H1 (cell line): ENCODE data around the gene ABCA6. TPM values are rescaled to one million over a fixed set of nuclear protein-coding genes. Genes with fewer than 3 reads are reported as not detected.

Experiments
- CTCF ChIA-PET: fragments of 300-600 bp; sonication (Branson Sonifier 250); formaldehyde crosslinking; loops from one replicate; lab custom pipeline; 2021; ENCODE audit not compliant: partially characterized antibody; lab: Charles Lee
- POLR2A ChIA-PET: fragments of 300-600 bp; sonication (Branson Sonifier 250); formaldehyde crosslinking; loops from one replicate; lab custom pipeline; 2021; ENCODE audit warnings: inconsistent platforms; ENCODE audit not compliant: partially characterized antibody; lab: Charles Lee
- DNase-seq, 2 experiments: peaks; one replicate each; pipeline versions ENCODE4 v3.0.0 to v3.0.0-alpha.2; 2010 to 2022; ENCODE audit warnings: low spot score in 2 of 2, low read depth in 1 of 2, mixed read lengths in 1 of 2
- FAIRE-seq: peaks from 2 replicates; lab custom pipeline; 2011; peaks lifted over from hg19 to GRCh38; lab: Jason Lieb, UNC
- H2AFZ ChIP-seq: 2 replicates; pipeline ENCODE4 v1.8.1; 2012; ENCODE audit warnings: low read length, inconsistent platforms
- H2AK5ac ChIP-seq: 2 replicates; pipeline ENCODE4 v1.6.1; 2013; ENCODE audit warnings: low read depth, low read length
- H2BK120ac ChIP-seq: replicated peaks from 2 replicates; pipeline ENCODE3; 2013; ENCODE audit warnings: low read depth, low read length, inconsistent platforms
- H2BK12ac ChIP-seq: 2 replicates; pipeline ENCODE4 v1.6.1; 2013; ENCODE audit warnings: low read depth, low read length
- H2BK15ac ChIP-seq: 2 replicates; pipeline ENCODE4 v1.6.1; 2013; ENCODE audit warnings: low read length
- H2BK20ac ChIP-seq: 2 replicates; pipeline ENCODE4 v1.6.1; 2013; ENCODE audit warnings: low read length
- H2BK5ac ChIP-seq: 2 replicates; pipeline ENCODE4 v1.6.1; 2013; ENCODE audit warnings: low read depth, low read length
- H3K14ac ChIP-seq: 2 replicates; pipeline ENCODE4 v1.6.1; 2013; ENCODE audit warnings: inconsistent platforms; ENCODE audit not compliant: insufficient read length
- H3K18ac ChIP-seq: 2 replicates; pipeline ENCODE4 v1.6.1; 2013; ENCODE audit warnings: low read length; ENCODE audit errors: extremely low read depth
- H3K23ac ChIP-seq: 2 replicates; pipeline ENCODE4 v1.6.1; 2013; ENCODE audit warnings: inconsistent platforms; ENCODE audit not compliant: insufficient read length
- H3K23me2 ChIP-seq: 2 replicates; pipeline ENCODE4 v1.6.1; 2013; ENCODE audit warnings: low read depth, low read length
- H3K27ac ChIP-seq: 2 replicates; pipeline ENCODE4 v1.6.1; 2011; ENCODE audit warnings: low read depth, low read length, inconsistent platforms
- H3K27me3 ChIP-seq, 4 experiments: replicated peaks in 1 of 4; 1 replicate in 1 of 4; 2 replicates in 3 of 4; pipeline versions ENCODE4 v1.6.1 to v1.8.1; 2011 to 2013; ENCODE audit warnings: low read length in 3 of 4, mild to moderate bottlenecking in 3 of 4, inconsistent platforms in 2 of 4, mixed read lengths in 2 of 4, moderate library complexity in 1 of 4; ENCODE audit not compliant: control insufficient read depth in 3 of 4, insufficient read depth in 3 of 4; ENCODE audit errors: extremely low read depth in 1 of 4
- H3K36me3 ChIP-seq, 4 experiments: 2 replicates each; pipeline versions ENCODE4 v1.6.1 to v1.8.1; 2011 to 2013; ENCODE audit warnings: mild to moderate bottlenecking in 4 of 4, low read length in 3 of 4, moderate library complexity in 2 of 4, control low read depth in 1 of 4, inconsistent platforms in 1 of 4; ENCODE audit not compliant: insufficient read depth in 4 of 4, control insufficient read depth in 2 of 4
- H3K4ac ChIP-seq: replicated peaks from 2 replicates; pipeline ENCODE3; 2013; ENCODE audit warnings: low read length, low read depth, mixed read lengths, inconsistent platforms; ENCODE audit not compliant: insufficient read length
- H3K4me1 ChIP-seq, 4 experiments: replicated peaks in 1 of 4; 1 replicate in 1 of 4; 2 replicates in 3 of 4; pipeline versions ENCODE4 v1.6.1 to v1.8.1; 2011 to 2013; ENCODE audit warnings: low read length in 3 of 4, inconsistent platforms in 2 of 4, mixed read lengths in 1 of 4; ENCODE audit not compliant: insufficient read depth in 4 of 4, control insufficient read depth in 3 of 4
- H3K4me2 ChIP-seq, 2 experiments: 2 replicates each; pipeline versions ENCODE4 v1.6.1 to v1.8.1; 2011 to 2013; ENCODE audit warnings: low read depth in 2 of 2, low read length in 2 of 2, control low read depth in 1 of 2, inconsistent platforms in 1 of 2, mild to moderate bottlenecking in 1 of 2; ENCODE audit not compliant: insufficient read depth in 1 of 2
- H3K4me3 ChIP-seq, 4 experiments: fragments of 200-600, 300-600 bp in 1 of 4; sonication (generic), shearing (Covaris generic), sonication (Bioruptor Twin) in 1 of 4; 2 replicates each; pipeline versions ENCODE4 v1.5.1 to v1.8.1; 2011 to 2016; ENCODE audit warnings: low read length in 4 of 4, low read depth in 3 of 4, control low read depth in 2 of 4, inconsistent platforms in 2 of 4, mild to moderate bottlenecking in 2 of 4, mixed read lengths in 1 of 4, moderate library complexity in 1 of 4; ENCODE audit not compliant: insufficient read depth in 2 of 4; ENCODE audit errors: extremely low read depth in 1 of 4
- H3K56ac ChIP-seq: replicated peaks from 2 replicates; pipeline ENCODE3; 2013; ENCODE audit warnings: low read depth, mild to moderate bottlenecking, mixed read lengths, low read length, inconsistent platforms; ENCODE audit not compliant: insufficient read length
- H3K79me1 ChIP-seq: 2 replicates; pipeline ENCODE4 v1.6.1; 2013; ENCODE audit warnings: low read depth, low read length, control low read depth
- H3K79me2 ChIP-seq, 2 experiments: 2 replicates each; pipeline versions ENCODE4 v1.6.1 to v1.8.1; 2012 to 2013; ENCODE audit warnings: low read length in 2 of 2, mild to moderate bottlenecking in 2 of 2, inconsistent platforms in 1 of 2; ENCODE audit not compliant: insufficient read depth in 2 of 2, control insufficient read depth in 1 of 2
- H3K9ac ChIP-seq, 4 experiments: replicated peaks in 1 of 4; 1 replicate in 1 of 4; 2 replicates in 3 of 4; pipeline versions ENCODE4 v1.6.1 to v1.8.1; 2011 to 2013; ENCODE audit warnings: low read depth in 3 of 4, low read length in 3 of 4, control low read depth in 2 of 4, mild to moderate bottlenecking in 2 of 4, moderate library complexity in 2 of 4, inconsistent platforms in 1 of 4; ENCODE audit errors: extremely low read depth in 1 of 4
- H3K9me3 ChIP-seq, 2 experiments: 2 replicates each; pipeline versions ENCODE4 v1.6.1 to v1.8.1; 2012 to 2013; ENCODE audit warnings: mild to moderate bottlenecking in 2 of 2, moderate library complexity in 2 of 2, control low read depth in 1 of 2, inconsistent platforms in 1 of 2, low read depth in 1 of 2, low read length in 1 of 2, mixed read lengths in 1 of 2; ENCODE audit not compliant: insufficient read depth in 2 of 2
- H4K20me1 ChIP-seq, 2 experiments: replicated peaks in 1 of 2; 2 replicates each; pipeline versions ENCODE3 to v1.8.1; 2011 to 2013; ENCODE audit warnings: inconsistent platforms in 2 of 2, low read length in 2 of 2, mild to moderate bottlenecking in 1 of 2; ENCODE audit not compliant: insufficient read depth in 2 of 2, control insufficient read depth in 1 of 2
- H4K5ac ChIP-seq: 2 replicates; pipeline ENCODE4 v1.6.1; 2013; ENCODE audit warnings: low read length, low read depth, mixed read lengths, inconsistent platforms; ENCODE audit not compliant: insufficient read length
- H4K8ac ChIP-seq: 2 replicates; pipeline ENCODE4 v1.8.0; 2013; ENCODE audit warnings: mild to moderate bottlenecking, moderate library complexity, low read length, inconsistent platforms; ENCODE audit not compliant: insufficient read depth; ENCODE audit errors: extremely low read depth
- H4K91ac ChIP-seq: replicated peaks from 2 replicates; pipeline ENCODE3; 2013; ENCODE audit warnings: low read length, mixed read lengths, inconsistent platforms; ENCODE audit not compliant: insufficient read length
- CEBPB ChIP-seq: IDR thresholded peaks from 2 replicates; pipeline ENCODE4 v1.6.1; 2012; ENCODE audit warnings: low read depth, low read length
- KDM4A ChIP-seq: IDR thresholded peaks from one replicate; pipeline ENCODE4 v1.7.1; 2012; ENCODE audit warnings: low read depth, mild to moderate bottlenecking, moderate library complexity, low read length, inconsistent platforms; ENCODE audit not compliant: severe bottlenecking
- WGBS, 2 experiments: shearing (Covaris generic) in 1 of 2; methylation state at CpG; one replicate each; pipeline versions ENCODE4 v1.1.6 to v1.1.7; 2013 to 2015; ENCODE audit warnings: low lambda C conversion rate in 2 of 2, mixed read lengths in 2 of 2, inconsistent platforms in 1 of 2, low coverage in 1 of 2, missing lambda C conversion rate in 1 of 2; ENCODE audit not compliant: insufficient replicate concordance in 2 of 2, insufficient coverage in 1 of 2, insufficient read length in 1 of 2; ENCODE audit errors: extremely low coverage in 1 of 2, missing lambda C conversion rate in 1 of 2; 5-methylcytosine and 5-hydroxymethylcytosine counted together
- polyA plus RNA-seq, 7 experiments: library from polyadenylated mRNA; depleted of rRNA in 3 of 7; stranded (reverse) in 5 of 7; unstranded in 2 of 7; fragments of >200 nt in 5 of 7; fragments of 200-250 nt in 2 of 7; gene quantifications; 1 replicate in 5 of 7; 2 replicates in 1 of 7; 4 replicates in 1 of 7; pipeline versions ENCODE4 v1.2.1 to v1.2.3, GENCODE V29; 2011 to 2013; ENCODE audit warnings: missing spikeins in 2 of 7, mixed read lengths in 2 of 7
- total RNA-seq: library from RNA; stranded (reverse); fragmentation: NEBNext Ultra II Directional; extraction: Animal tissue kit (Norgen Biotek cat#: 25700); gene quantifications from 2 replicates; pipeline ENCODE4 v1.2.1, GENCODE V29; 2021

The ABCA6 gene
- total and polyA plus RNA-seq, 2 of the 8 experiments (the other 6 are each of a cell fraction or from before 2014, with no cell fraction given): not detected

DNA sequence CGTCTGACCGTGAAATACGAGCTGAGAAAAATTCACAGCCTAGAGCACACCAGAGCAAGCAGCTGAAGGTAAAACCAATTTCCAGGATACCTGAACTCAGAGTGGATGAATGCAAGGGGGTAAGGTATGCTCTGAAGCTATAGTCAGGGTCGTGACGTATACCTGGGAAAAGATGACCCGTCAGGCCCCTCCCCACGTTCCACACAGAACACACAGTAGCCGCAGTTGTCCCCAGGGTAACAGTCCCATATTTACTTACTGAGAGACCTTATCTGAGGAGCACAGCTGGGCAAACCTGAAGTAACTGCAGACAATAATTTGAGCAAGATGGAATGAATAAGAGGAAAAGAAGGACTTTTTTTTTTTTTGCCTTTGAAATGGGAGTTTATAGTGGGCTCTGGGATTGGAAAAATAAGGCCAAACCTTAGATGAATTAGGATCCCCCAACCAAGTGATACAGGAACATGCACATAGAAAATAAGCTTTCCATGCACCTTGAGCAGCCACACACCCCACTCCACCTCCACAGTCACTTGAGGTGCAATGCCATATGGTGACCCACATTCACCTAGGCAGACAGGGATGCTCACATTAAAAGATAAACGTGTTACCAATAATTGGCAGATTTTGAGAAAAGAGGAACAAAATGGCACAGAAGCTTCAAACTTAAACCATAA is 38.0 kb downstream of the ABCA6 start:
- Histone ChIP-seq H4K8ac (no peak overlapping the region), H3K79me1 (no peaks in the 10 kb centered on the region), H3K27me3 (no peaks in the 10 kb centered on the region), H3K9ac (no peak overlapping the region), H3K14ac (no peak overlapping the region), H3K23ac (no peak overlapping the region), H2BK120ac (no peak overlapping the region), H4K5ac (no peak overlapping the region), H2BK12ac (no peak overlapping the region), H3K18ac (no peak overlapping the region), H2AK5ac (no peak overlapping the region), H3K36me3 (no peaks in the 10 kb centered on the region), H3K23me2 (no peaks in the 10 kb centered on the region; the same call in 1 of the 2 replicates), H3K4me3 (no peak overlapping the region), H2BK5ac (no peak overlapping the region), H3K4me2 (no peak overlapping the region), H2AFZ (no peak overlapping the region), H3K9me3 (no peaks in the 10 kb centered on the region), H4K20me1 (no peaks in the 10 kb centered on the region), H4K91ac (no peak overlapping the region), H2BK15ac (no peak overlapping the region), H2BK20ac (no peak overlapping the region), H3K79me2 (no peaks in the 10 kb centered on the region), H3K27ac (no peak overlapping the region), H3K4ac (no peak overlapping the region), H3K56ac (no peak overlapping the region), H3K4me1 (no peaks in the 10 kb centered on the region)
- ChIA-PET CTCF (interaction anchor here (0.7 to 2.7 kb wide), 6 partner anchors 9 to 301 kb away, joined by 3 to 11 read pairs (median 4); no protein-coding TSS in a partner anchor), POLR2A (interaction anchor here (1.3 kb wide), 1 partner anchor 18 kb away, joined by 3 read pairs; no protein-coding TSS in a partner anchor)
- TF ChIP-seq KDM4A (no peak), CEBPB (no peak)
- FAIRE-seq (no peak), DNase-seq (no peak)
- WGBS, 2 experiments: 85% methylated on average over 9 of the region's 9 CpGs; no CpG with 5 or more reads in 1 of the 2 experiments
